HL-60 (cell line): ENCODE measurements around the gene RGS6.

ENCODE experiments used
- DNase-seq, 2 experiments: peaks; one replicate each; pipeline ENCODE4 v3.0.0-alpha.2; 2010 to 2020; ENCODE audit warnings: low read depth in 1 of 2, low spot score in 1 of 2
- H3K27ac ChIP-seq: fragments of 250-450 bp; sonication (Bioruptor Pico); replicated peaks from 2 replicates; pipeline ENCODE4 v1.5.1; 2020; ENCODE audit warnings: mild to moderate bottlenecking, moderate library complexity
- H3K27me3 ChIP-seq: fragments of 250-450 bp; sonication (Bioruptor Pico); 2 replicates; pipeline ENCODE4 v1.5.1; 2021; ENCODE audit warnings: mild to moderate bottlenecking, moderate library complexity; ENCODE audit not compliant: insufficient read depth, poor library complexity, severe bottlenecking
- H3K4me3 ChIP-seq: replicated peaks from 2 replicates; pipeline ENCODE4 v1.5.1; 2011; ENCODE audit warnings: mild to moderate bottlenecking, control low read depth, low read length; ENCODE audit not compliant: insufficient read depth
- CTCF ChIP-seq: IDR thresholded peaks from one replicate; pipeline ENCODE4 v1.5.1; 2011; ENCODE audit warnings: low read length, control low read depth, inconsistent platforms; ENCODE audit not compliant: insufficient read depth
- GABPA ChIP-seq: IDR thresholded peaks from 2 replicates; pipeline ENCODE4 v1.6.1; 2012; ENCODE audit warnings: low read depth
- POLR2AphosphoS5 ChIP-seq: IDR thresholded peaks from 2 replicates; pipeline ENCODE4 v1.6.1; 2012; ENCODE audit warnings: low read depth
- REST ChIP-seq: IDR thresholded peaks from 2 replicates; pipeline ENCODE4 v1.6.1; 2012; ENCODE audit warnings: low read depth; ENCODE audit not compliant: insufficient replicate concordance
- SPI1 ChIP-seq: IDR thresholded peaks from 2 replicates; pipeline ENCODE4 v1.6.1; 2012; ENCODE audit warnings: low read depth, mild to moderate bottlenecking, borderline replicate concordance

Gene RGS6

DNA sequence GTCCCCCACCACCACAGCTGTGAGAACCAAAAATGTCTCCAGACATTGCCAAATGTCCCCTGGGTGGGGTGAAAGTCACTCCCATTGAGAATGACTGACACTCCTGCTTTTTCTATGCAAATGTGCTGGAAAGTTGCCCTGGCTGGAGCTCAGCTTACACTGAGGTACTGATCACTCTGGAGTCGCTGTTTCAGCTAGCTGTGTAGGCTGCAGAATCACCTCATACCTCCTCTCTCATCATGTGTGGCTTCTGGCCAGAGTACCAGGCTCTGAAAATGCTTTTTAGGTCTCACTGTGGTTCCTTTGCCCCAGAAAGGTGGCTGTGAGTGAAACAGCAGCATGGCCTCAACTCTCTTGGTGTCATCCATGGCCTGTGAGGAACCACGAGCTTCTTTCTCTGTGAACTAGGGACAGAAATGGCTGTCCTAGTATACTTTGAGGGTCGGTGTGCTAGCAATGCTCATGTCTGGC is 547.3 kb downstream of the RGS6 start:
- H3K27me3 ChIP-seq, result no peaks in the 10 kb centered on the region
- no peak overlapping the region for H3K27ac ChIP-seq
- DNase-seq, result no peak
- no peak overlapping the region for H3K4me3 ChIP-seq
- TF ChIP-seq GABPA (no peak), SPI1 (no peak)

GRCh38 chr14:72480464-72481243 is 548.4 kb downstream of the RGS6 start:
- Histone ChIP-seq H3K4me3 (no peak overlapping the region), H3K27me3 (no peaks in the 10 kb centered on the region), H3K27ac (no peak overlapping the region)
- no peak for DNase-seq
- no peak for TF ChIP-seq SPI1
- no peak for TF ChIP-seq CTCF
- no peak for TF ChIP-seq POLR2AphosphoS5
- TF ChIP-seq REST, result no peak
- TF ChIP-seq GABPA, result no peak

DNA sequence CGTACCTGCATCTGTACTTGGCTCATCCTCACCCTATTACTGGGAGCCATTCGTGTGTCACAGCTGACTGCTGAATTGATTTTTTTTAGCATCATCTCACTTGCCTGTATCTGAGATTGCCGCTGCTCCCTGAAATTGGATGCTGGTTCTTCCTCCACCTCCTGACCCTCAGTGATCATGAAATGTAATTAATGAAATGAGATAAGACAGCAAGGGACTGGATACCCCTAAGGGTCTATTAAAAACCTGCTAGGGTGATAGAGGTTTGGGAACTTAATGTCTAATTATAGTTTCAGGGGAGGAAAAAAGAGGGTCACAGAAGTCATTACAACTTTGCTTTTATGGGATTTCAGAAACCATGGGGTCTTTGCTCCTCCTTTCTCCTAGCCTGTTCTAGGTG is 551.1 kb downstream of the RGS6 start:
- no peak overlapping the region for H3K27ac ChIP-seq
- H3K27me3 ChIP-seq, result no peaks in the 10 kb centered on the region
- no peak for DNase-seq
- no peak overlapping the region for H3K4me3 ChIP-seq
- TF ChIP-seq SPI1, result no peak
- no peak for TF ChIP-seq POLR2AphosphoS5
- TF ChIP-seq GABPA, result no peak
- no peak for TF ChIP-seq REST
- no peak for TF ChIP-seq CTCF

GRCh38 chr14:72485695-72486094 is 553.5 kb downstream of the RGS6 start:
- Histone ChIP-seq H3K27me3 (no peaks in the 10 kb centered on the region), H3K27ac (no peak overlapping the region), H3K4me3 (no peak overlapping the region)
- no peak for DNase-seq
- TF ChIP-seq CTCF (no peak), GABPA (no peak), POLR2AphosphoS5 (no peak), SPI1 (no peak), REST (no peak)
